Left lung (tissue), 10 donors: ENCODE results near the gene CD84. TPM values are rescaled to one million over a fixed set of nuclear protein-coding genes. Genes with fewer than 3 reads are reported as not detected.
"Not testable (repeated sequence)": the region's sequence is repeated elsewhere in the genome, so short reads cannot be mapped to it uniquely, and the experiment has no call there.

Source experiments
- ATAC-seq: fragments of 200-7000 bp; cut with Tn5 transposase; one replicate; pipeline ENCODE4 v1.9.1; 2020; ENCODE audit warnings: moderate library complexity
- DNase-seq, 4 donors: peaks; one replicate each; pipeline ENCODE4 v3.0.0-alpha.2; 2013 to 2020
- H3K27ac ChIP-seq, 2 donors: fragments of 200-600 bp; sonication (generic) in 1 of 2; one replicate each; pipeline versions ENCODE4 v1.5.0 to v1.8.0; 2020 to 2021
- H3K27me3 ChIP-seq, 2 donors: fragments of 200-600 bp; sonication (generic) in 1 of 2; one replicate each; pipeline versions ENCODE4 v1.5.0 to v1.8.0; 2020 to 2021
- H3K36me3 ChIP-seq, 2 donors: fragments of 200-600 bp; sonication (generic) in 1 of 2; one replicate each; pipeline versions ENCODE4 v1.5.0 to v1.8.0; 2020 to 2021
- H3K4me1 ChIP-seq, 2 donors: fragments of 200-600 bp; one replicate each; pipeline ENCODE4 v1.8.0; 2021
- H3K4me3 ChIP-seq, 2 donors: fragments of 200-600 bp; sonication (generic) in 1 of 2; one replicate each; pipeline versions ENCODE4 v1.5.0 to v1.8.0; 2020 to 2021; ENCODE audit warnings: mild to moderate bottlenecking in 1 of 2
- H3K9me3 ChIP-seq, 2 donors: fragments of 200-600 bp; sonication (generic) in 1 of 2; one replicate each; pipeline versions ENCODE4 v1.5.0 to v1.8.0; 2020 to 2021
- intact Hi-C, 2 donors: fragments of 100-400 bp; cut with DNase I; formaldehyde crosslinking; loops; one replicate each; pipeline versions ENCODE4 v1.11.2 to v1.14.2; 2022
- polyA plus RNA-seq, 6 donors: library from polyadenylated mRNA; unstranded; fragments of 120-200 nt; gene quantifications; one replicate each; pipeline ENCODE4 v1.2.1, GENCODE V29; 2013; ENCODE audit not compliant: insufficient read length in 6 of 6
- total RNA-seq, 2 donors: library from RNA; stranded (reverse); fragmentation: NEBNext Ultra II Directional; extraction: Animal tissue kit (Norgen Biotek cat#: 25700); gene quantifications; one replicate each; pipeline ENCODE4 v1.2.1, GENCODE V29; 2021
- TF ChIP-seq, protein P1 (sequence below), 2 donors: fragments of 200-600 bp; sonication (generic) in 1 of 2; IDR thresholded peaks; one replicate each; pipeline versions ENCODE4 v1.5.0 to v1.8.0; 2021; ENCODE audit warnings: antibody characterized with exemption in 2 of 2
- donor health status: DM: no; HTN: yes; CAD: no.
- donor health status: DM: no; HTN: no; CAD: no.

Gene CD84
- total and polyA plus RNA-seq, 8 donors: 1.6 to 39.7 (median 2.3) TPM

- ATAC-seq (no peak), DNase-seq (no peak)
- no peak overlapping the region for H3K4me3 ChIP-seq
- intact Hi-C loops: no loop called here
- H3K4me1 ChIP-seq: no peaks in the 10 kb centered on the region
- H3K9me3 ChIP-seq: peaks cover 0 to 23% of the 10 kb centered on the region in 2 donors
- H3K27me3 ChIP-seq: no peaks in the 10 kb centered on the region
- TF ChIP-seq, protein P1, sequence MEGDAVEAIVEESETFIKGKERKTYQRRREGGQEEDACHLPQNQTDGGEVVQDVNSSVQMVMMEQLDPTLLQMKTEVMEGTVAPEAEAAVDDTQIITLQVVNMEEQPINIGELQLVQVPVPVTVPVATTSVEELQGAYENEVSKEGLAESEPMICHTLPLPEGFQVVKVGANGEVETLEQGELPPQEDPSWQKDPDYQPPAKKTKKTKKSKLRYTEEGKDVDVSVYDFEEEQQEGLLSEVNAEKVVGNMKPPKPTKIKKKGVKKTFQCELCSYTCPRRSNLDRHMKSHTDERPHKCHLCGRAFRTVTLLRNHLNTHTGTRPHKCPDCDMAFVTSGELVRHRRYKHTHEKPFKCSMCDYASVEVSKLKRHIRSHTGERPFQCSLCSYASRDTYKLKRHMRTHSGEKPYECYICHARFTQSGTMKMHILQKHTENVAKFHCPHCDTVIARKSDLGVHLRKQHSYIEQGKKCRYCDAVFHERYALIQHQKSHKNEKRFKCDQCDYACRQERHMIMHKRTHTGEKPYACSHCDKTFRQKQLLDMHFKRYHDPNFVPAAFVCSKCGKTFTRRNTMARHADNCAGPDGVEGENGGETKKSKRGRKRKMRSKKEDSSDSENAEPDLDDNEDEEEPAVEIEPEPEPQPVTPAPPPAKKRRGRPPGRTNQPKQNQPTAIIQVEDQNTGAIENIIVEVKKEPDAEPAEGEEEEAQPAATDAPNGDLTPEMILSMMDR (IDR thresholded peaks at IDR 0.05): no peak
- H3K36me3 ChIP-seq: no peaks in the 10 kb centered on the region
- H3K27ac ChIP-seq: no peak overlapping the region
Measured at GRCh38 chr1:160597051-160597450, 17.8 kb upstream of the CD84 start.

DNA sequence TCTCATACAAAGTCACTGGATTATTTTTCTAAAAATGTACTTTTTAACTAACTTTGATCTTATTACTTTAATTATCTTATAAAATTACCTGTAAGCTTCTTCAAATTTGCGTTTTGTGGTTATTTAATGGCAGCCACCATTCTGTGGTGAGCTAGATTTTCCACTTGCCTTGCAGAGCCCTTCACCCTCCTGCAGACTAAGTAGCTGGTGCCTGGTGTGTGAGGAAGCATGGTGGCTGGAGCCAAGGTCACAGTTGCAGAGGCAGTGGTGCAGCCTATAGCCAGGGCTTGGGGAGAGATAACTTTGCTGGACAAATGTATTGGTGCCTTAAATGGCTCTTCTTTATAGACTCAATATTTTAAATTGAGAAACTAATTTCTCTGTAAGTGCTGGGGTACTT is 11.2 kb upstream of the CD84 start:
- DNase-seq (no peak), ATAC-seq (no peak)
- Histone ChIP-seq H3K27me3 (no peaks in the 10 kb centered on the region), H3K27ac (no peak overlapping the region), H3K36me3 (no peaks in the 10 kb centered on the region), H3K4me1 (no peaks in the 10 kb centered on the region), H3K9me3 (peaks cover 0 to 7% of the 10 kb centered on the region in 2 donors), H3K4me3 (no peak overlapping the region)
- intact Hi-C loops: no loop called here
- TF ChIP-seq, protein P1 (IDR thresholded peaks at IDR 0.05): no peak

DNA sequence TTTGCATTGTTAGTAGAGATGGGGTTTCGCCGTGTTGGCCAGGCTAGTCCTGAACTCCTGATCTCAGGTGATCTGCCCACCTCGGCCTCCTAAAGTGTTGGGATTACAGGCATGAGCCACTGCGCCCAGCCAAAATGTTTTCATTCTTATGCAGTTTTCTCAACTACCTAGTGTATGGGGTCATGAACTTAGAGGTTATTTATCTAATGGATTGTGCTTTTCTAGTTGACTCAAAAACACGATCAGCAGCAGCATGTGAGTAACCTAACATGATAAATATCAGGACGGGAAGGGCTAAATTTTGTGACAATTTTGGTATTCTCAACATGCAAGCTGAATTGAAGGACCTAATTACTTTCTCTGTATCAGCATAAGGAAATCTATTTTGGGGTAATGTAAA is 9.2 kb upstream of the CD84 start:
- Histone ChIP-seq H3K27ac (no peak overlapping the region), H3K4me1 (no peaks in the 10 kb centered on the region), H3K36me3 (no peaks in the 10 kb centered on the region), H3K27me3 (no peaks in the 10 kb centered on the region), H3K9me3 (peaks cover 0 to 6% of the 10 kb centered on the region in 2 donors), H3K4me3 (no peak overlapping the region)
- ATAC-seq (no peak), DNase-seq (no peak)
- TF ChIP-seq, protein P1 (IDR thresholded peaks at IDR 0.05): no peak
- intact Hi-C loops: no loop called here

GRCh38 chr1:160584784-160585183 is 5.5 kb upstream of the CD84 start:
- H3K4me3 ChIP-seq: no peak overlapping the region
- ATAC-seq (no peak), DNase-seq (no peak)
- H3K27ac ChIP-seq: no peak overlapping the region
- H3K9me3 ChIP-seq: peaks cover 0 to 3% of the 10 kb centered on the region in 2 donors
- intact Hi-C loops: no loop called here
- no peaks in the 10 kb centered on the region for H3K36me3 ChIP-seq
- TF ChIP-seq, protein P1 (IDR thresholded peaks at IDR 0.05): no peak
- H3K4me1 ChIP-seq: peaks cover 0 to 10% of the 10 kb centered on the region in 2 donors
- no peaks in the 10 kb centered on the region for H3K27me3 ChIP-seq

- DNase-seq, H3K9me3 ChIP-seq, H3K36me3 ChIP-seq, H3K4me3 ChIP-seq, H3K27me3 ChIP-seq, ATAC-seq, intact Hi-C loops, H3K27ac ChIP-seq: not testable (repeated sequence)
- H3K4me1 ChIP-seq: peaks cover 0 to 15% of the 10 kb centered on the region in 2 donors
Measured at GRCh38 chr1:160582976-160583375, 3.7 kb upstream of the CD84 start.

- Histone ChIP-seq H3K4me1 (peaks cover 0 to 19% of the 10 kb centered on the region in 2 donors), H3K27ac (no peak overlapping the region), H3K27me3 (no peaks in the 10 kb centered on the region), H3K4me3 (no peak overlapping the region), H3K36me3 (no peaks in the 10 kb centered on the region), H3K9me3 (peaks cover 0 to 3% of the 10 kb centered on the region in 2 donors)
- no peak for DNase-seq
- intact Hi-C loops: no loop called here
- no peak for ATAC-seq
- TF ChIP-seq, protein P1 (IDR thresholded peaks at IDR 0.05): no peak
Measured at GRCh38 chr1:160581961-160582360, 2.7 kb upstream of the CD84 start.
